HG03558 (cell line): Measurements from ENCODE around the gene RPUSD3.
"Not testable (repeated sequence)": the region's sequence is repeated elsewhere in the genome, so short reads cannot be mapped to it uniquely, and the experiment has no call there.

ENCODE experiments used
- ATAC-seq: cut with Tn5 transposase; IDR thresholded peaks from one replicate; pipeline ENCODE4 v1.9.1; 2021; ENCODE audit warnings: moderate number of reproducible peaks; ENCODE audit not compliant: unreplicated experiment; ENCODE audit errors: extremely low read depth

RPUSD3 gene

GRCh38 chr3:9867106-9867505, 23.3 kb upstream of the RPUSD3 start:
- ATAC-seq, result no peak

GRCh38 chr3:9866639-9867038, 22.8 kb upstream of the RPUSD3 start:
- no peak for ATAC-seq

GRCh38 chr3:9865125-9865637, 21.4 kb upstream of the RPUSD3 start:
- not testable (repeated sequence) for ATAC-seq

- no peak for ATAC-seq
These were observed 20.6 kb upstream of the RPUSD3 start for GRCh38 chr3:9864200-9864927.

- ATAC-seq, result no peak
These were observed 19.4 kb upstream of the RPUSD3 start for GRCh38 chr3:9863058-9863772.

GRCh38 chr3:9862391-9863057, 18.7 kb upstream of the RPUSD3 start:
- ATAC-seq, result no peak

- ATAC-seq, result no peak
These were observed 17.9 kb upstream of the RPUSD3 start for GRCh38 chr3:9861626-9862130.

- ATAC-seq, result no peak
These were observed 17.4 kb upstream of the RPUSD3 start for GRCh38 chr3:9861201-9861600.

GRCh38 chr3:9859530-9860025, 15.8 kb upstream of the RPUSD3 start:
- ATAC-seq, result no peak

- ATAC-seq, result no peak
These were observed 11.8 kb upstream of the RPUSD3 start for GRCh38 chr3:9855594-9855993.

GRCh38 chr3:9854291-9854940, 10.6 kb upstream of the RPUSD3 start:
- ATAC-seq, result not testable (repeated sequence)

- no peak for ATAC-seq
These were observed 8.7 kb upstream of the RPUSD3 start for GRCh38 chr3:9852528-9852927.

- ATAC-seq, result not testable (repeated sequence)
These were observed 8.1 kb upstream of the RPUSD3 start for GRCh38 chr3:9851926-9852325.

- ATAC-seq, result not testable (repeated sequence)
These were observed 7.6 kb upstream of the RPUSD3 start for GRCh38 chr3:9851383-9851782.

- ATAC-seq, result not testable (repeated sequence)
These were observed 5.1 kb upstream of the RPUSD3 start for GRCh38 chr3:9848860-9849259.

- ATAC-seq, result not testable (repeated sequence)
These were observed 4.1 kb upstream of the RPUSD3 start for GRCh38 chr3:9847870-9848269.

GRCh38 chr3:9846931-9847488, 3.2 kb upstream of the RPUSD3 start:
- ATAC-seq, result no peak

GRCh38 chr3:9846231-9846630, 2.4 kb upstream of the RPUSD3 start:
- ATAC-seq, result no peak

GRCh38 chr3:9841015-9841414, 2.8 kb downstream of the RPUSD3 start:
- no peak for ATAC-seq

- no peak for ATAC-seq
These were observed 5.0 kb downstream of the RPUSD3 start for GRCh38 chr3:9838856-9839255.
